GM23248 (cell line): Measurements from ENCODE around the gene WNT3A.

Experiments
- EZH2 ChIP-seq: fragments of 200-600 bp; sonication (generic); IDR thresholded peaks from 2 replicates; pipeline ENCODE4 v1.6.1; 2018; ENCODE audit warnings: antibody characterized with exemption, mild to moderate bottlenecking; ENCODE audit not compliant: insufficient read depth, poor library complexity, severe bottlenecking
- EZH2phosphoT487 ChIP-seq: fragments of 200-600 bp; sonication (generic); IDR thresholded peaks from 2 replicates; pipeline ENCODE4 v1.6.1; 2018; ENCODE audit warnings: antibody characterized with exemption, moderate library complexity, mild to moderate bottlenecking, low read depth; ENCODE audit not compliant: insufficient read depth

DNA sequence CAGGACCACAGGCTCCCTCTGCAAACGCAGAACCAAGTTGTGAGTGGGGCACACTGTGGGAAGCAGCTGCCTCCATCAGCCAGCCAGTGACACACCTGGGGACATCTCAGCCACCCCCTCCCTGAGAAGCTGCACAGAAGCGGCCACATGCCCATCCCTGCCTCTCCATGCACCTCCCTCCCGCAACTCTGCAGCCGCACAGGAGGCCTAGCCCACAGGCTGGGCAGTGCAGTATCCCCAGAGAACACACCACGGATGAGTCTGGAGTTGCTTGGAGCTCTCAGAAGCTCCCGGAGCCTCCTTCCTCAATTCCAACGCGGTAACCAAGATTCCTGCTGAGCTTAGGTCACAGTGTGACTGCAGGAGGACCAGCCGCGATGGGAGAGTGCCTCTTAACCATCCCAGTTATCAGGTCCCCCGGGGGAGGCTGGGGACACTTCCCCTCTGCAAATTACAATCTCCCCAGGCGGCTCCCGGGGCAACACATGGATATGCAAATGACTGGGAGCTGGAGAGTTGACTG lies 1.2 kb upstream of the WNT3A start:
- TF ChIP-seq EZH2, result no peak
- TF ChIP-seq EZH2phosphoT487, result no peak
